ENCODE data around the gene PARM1. TPM values are rescaled to one million over a fixed set of nuclear protein-coding genes. Genes with fewer than 3 reads are reported as not detected.

The PARM1 gene
- polyA plus RNA-seq, 1 of the 3 experiments (the other 2 are of a cell fraction) = not detected

- Histone ChIP-seq H3K27ac (ENCODE audit: low read depth in 2 of 2, low read length in 1 of 2) (no peak overlapping the region), H3K9ac (no peak overlapping the region), H3K9me3 (no peaks in the 10 kb centered on the region), H3K9me2 (no peaks in the 10 kb centered on the region), H4K20me1 (ENCODE audit: insufficient read depth) (no peaks in the 10 kb centered on the region), H3K79me2 (ENCODE audit: insufficient read depth) (no peaks in the 10 kb centered on the region), H3K4me1 (ENCODE audit: control insufficient read depth in 1 of 2, insufficient read depth in 2 of 2, low read depth in 1 of 2, low read length in 1 of 2) (no peaks in the 10 kb centered on the region), H3K4me3 (ENCODE audit: low read depth in 2 of 2, low read length in 1 of 2) (no peak overlapping the region), H3F3A (replicated peaks; ENCODE audit: insufficient read depth) (no peaks in the 10 kb centered on the region), H3K4me2 (no peak overlapping the region), H2AFZ (ENCODE audit: low read depth) (no peak overlapping the region), H3K36me3 (replicated peaks in 1 of 2; ENCODE audit: control insufficient read depth in 1 of 2, insufficient read depth in 2 of 2, low read length in 1 of 2) (no peaks in the 10 kb centered on the region), H3K27me3 (ENCODE audit: insufficient read depth) (no peaks in the 10 kb centered on the region)
- 0% methylated on average over 2 of the region's 2 CpGs for WGBS (ENCODE audit: low lambda C conversion rate)
- no peak for DNase-seq
- CTCF ChIA-PET = no interaction called here
- POLR2A ChIA-PET = no interaction called here
- TF ChIP-seq ELF1 (IDR thresholded peaks at IDR 0.05) (no peak), TAF1 (IDR thresholded peaks at IDR 0.05; ENCODE audit: borderline replicate concordance, low read depth, low read length) (no peak), GATA2 (CRISPR knock-in tag; IDR thresholded peaks at IDR 0.05) (no peak), ZBTB33 (IDR thresholded peaks at IDR 0.05; ENCODE audit: borderline replicate concordance, low read depth) (no peak), SMC3 (IDR thresholded peaks at IDR 0.05; ENCODE audit: low read depth, low read length) (no peak), FOXJ3 (CRISPR knock-in tag; IDR thresholded peaks at IDR 0.05) (no peak), RFX5 (IDR thresholded peaks at IDR 0.05; ENCODE audit: low read length) (no peak), GABPA (IDR thresholded peaks at IDR 0.05; ENCODE audit: low read depth) (no peak), MAX (IDR thresholded peaks at IDR 0.05; ENCODE audit: low read depth) (no peak), REST (IDR thresholded peaks at IDR 0.05; ENCODE audit: low read depth, low read length) (no peak), PBX3 (IDR thresholded peaks at IDR 0.05) (no peak)
These were observed 69.5 kb downstream of the PARM1 start for GRCh38 chr4:75002381-75002780.

- H3K27ac ChIP-seq (ENCODE audit: low read depth in 2 of 2, low read length in 1 of 2) = no peak overlapping the region
- H3K4me2 ChIP-seq = no peak overlapping the region
- H3K9me3 ChIP-seq = no peaks in the 10 kb centered on the region
- no peak for DNase-seq
- no peak overlapping the region for H3K9ac ChIP-seq
- H3K27me3 ChIP-seq (ENCODE audit: insufficient read depth) = no peaks in the 10 kb centered on the region
- no peaks in the 10 kb centered on the region for H3K4me1 ChIP-seq (ENCODE audit: control insufficient read depth in 1 of 2, insufficient read depth in 2 of 2, low read depth in 1 of 2, low read length in 1 of 2)
- H4K20me1 ChIP-seq (ENCODE audit: insufficient read depth) = no peaks in the 10 kb centered on the region
- no peaks in the 10 kb centered on the region for H3K36me3 ChIP-seq (replicated peaks in 1 of 2; ENCODE audit: control insufficient read depth in 1 of 2, insufficient read depth in 2 of 2, low read length in 1 of 2)
- no peak overlapping the region for H2AFZ ChIP-seq (ENCODE audit: low read depth)
- no peaks in the 10 kb centered on the region for H3K79me2 ChIP-seq (ENCODE audit: insufficient read depth)
- POLR2A ChIA-PET = no interaction called here
- no peaks in the 10 kb centered on the region for H3K9me2 ChIP-seq
- H3F3A ChIP-seq (replicated peaks; ENCODE audit: insufficient read depth) = no peaks in the 10 kb centered on the region
- CTCF ChIA-PET = interaction anchor here (2.3 kb wide), 1 partner anchor 12 kb away, joined by 5 read pairs; no protein-coding TSS in a partner anchor
- H3K4me3 ChIP-seq (ENCODE audit: low read depth in 2 of 2, low read length in 1 of 2) = no peak overlapping the region
- TF ChIP-seq REST (IDR thresholded peaks at IDR 0.05; ENCODE audit: low read depth, low read length) (no peak), ZBTB33 (IDR thresholded peaks at IDR 0.05; ENCODE audit: borderline replicate concordance, low read depth) (no peak), GABPA (IDR thresholded peaks at IDR 0.05; ENCODE audit: low read depth) (no peak), SIN3A (IDR thresholded peaks at IDR 0.05; ENCODE audit: borderline replicate concordance, low read depth, low read length) (no peak), RCOR1 (IDR thresholded peaks at IDR 0.05; ENCODE audit: low read length) (no peak), POLR2AphosphoS5 (IDR thresholded peaks at IDR 0.05; ENCODE audit: low read depth, low read length) (no peak)
These were observed 71.1 kb downstream of the PARM1 start for GRCh38 chr4:75003979-75004378.
